GM18511 (cell line): ENCODE measurements around the gene METRN.
"Not testable (repeated sequence)": the region's sequence is repeated elsewhere in the genome, so short reads cannot be mapped to it uniquely, and the experiment has no call there.

Experiments used
- ATAC-seq: cut with Tn5 transposase; IDR thresholded peaks from one replicate; pipeline ENCODE4 v1.9.1; 2021; ENCODE audit warnings: mild to moderate bottlenecking, moderate library complexity; ENCODE audit not compliant: unreplicated experiment

METRN gene

GRCh38 chr16:689175-689897 is 25.6 kb upstream of the METRN start:
- ATAC-seq, result no peak

GRCh38 chr16:691242-691641 is 23.7 kb upstream of the METRN start:
- not testable (repeated sequence) for ATAC-seq

GRCh38 chr16:692356-693108 is 22.4 kb upstream of the METRN start:
- no peak for ATAC-seq

GRCh38 chr16:693364-693763 is 21.6 kb upstream of the METRN start:
- no peak for ATAC-seq

- ATAC-seq, result no peak
Measured at GRCh38 chr16:693766-694165, 21.2 kb upstream of the METRN start.

- no peak for ATAC-seq
Measured at GRCh38 chr16:694187-694862, 20.6 kb upstream of the METRN start.

- no peak for ATAC-seq
Measured at GRCh38 chr16:694863-695354, 20.0 kb upstream of the METRN start.

- no peak for ATAC-seq
Measured at GRCh38 chr16:695355-696089, 19.4 kb upstream of the METRN start.

- ATAC-seq, result no peak
Measured at GRCh38 chr16:698911-699671, 15.8 kb upstream of the METRN start.

- ATAC-seq, result no peak
Measured at GRCh38 chr16:700684-701584, 14.0 kb upstream of the METRN start.

- ATAC-seq, result no peak
Measured at GRCh38 chr16:702341-702740, 12.6 kb upstream of the METRN start.

GRCh38 chr16:703406-703805 is 11.5 kb upstream of the METRN start:
- no peak for ATAC-seq

GRCh38 chr16:704047-704446 is 10.9 kb upstream of the METRN start:
- ATAC-seq, result no peak

GRCh38 chr16:704552-705380 is 10.2 kb upstream of the METRN start:
- no peak for ATAC-seq

GRCh38 chr16:705431-706188 is 9.3 kb upstream of the METRN start, which contains the start of gene FBXL16:
FBXL16 (minus strand) TSS chr16:705801; CDS start chr16:697405, 8,396 bp downstream.
- no peak for ATAC-seq

GRCh38 chr16:706189-707061 is 8.5 kb upstream of the METRN start:
- ATAC-seq, result no peak
